ENCODE results near the gene HGFAC.

Gene HGFAC

DNA sequence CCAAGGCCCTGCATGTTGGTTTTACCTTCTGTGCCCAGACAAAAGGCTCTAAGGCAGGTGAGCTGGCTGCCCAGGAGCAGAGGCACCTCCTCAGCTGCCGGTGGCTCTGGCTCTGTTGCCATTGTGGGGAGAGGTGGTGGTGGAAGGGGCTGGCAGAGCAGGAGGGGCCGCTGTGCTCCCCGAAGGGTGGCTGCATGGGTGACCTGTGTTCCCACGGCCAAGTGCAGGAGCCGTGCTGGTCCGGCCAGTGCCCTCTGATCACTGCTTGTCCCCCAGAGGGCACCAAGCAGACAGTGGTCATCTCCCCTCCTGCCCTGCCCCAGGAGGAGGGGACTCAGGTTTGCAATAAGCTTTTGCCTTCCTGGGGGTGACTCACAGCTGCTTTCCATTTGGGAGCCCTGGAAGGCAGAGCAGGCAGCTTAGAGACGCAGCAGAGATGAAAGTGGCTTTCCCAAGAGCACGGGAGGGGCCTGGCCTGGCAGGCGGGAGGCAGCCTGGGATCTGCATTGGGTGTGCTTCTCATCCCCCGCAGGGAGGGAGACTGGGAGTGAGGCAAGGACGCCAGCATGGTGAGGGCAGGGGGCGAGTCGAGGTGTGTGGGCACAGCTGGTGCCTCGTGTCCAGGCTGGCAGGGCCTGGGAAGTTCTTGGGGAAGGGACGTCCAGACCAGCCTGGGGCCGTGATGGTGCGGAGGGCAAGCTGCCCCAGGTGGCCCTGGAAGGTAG is 50.1 kb downstream of the HGFAC start:
- TF ChIP-seq, protein P1, sequence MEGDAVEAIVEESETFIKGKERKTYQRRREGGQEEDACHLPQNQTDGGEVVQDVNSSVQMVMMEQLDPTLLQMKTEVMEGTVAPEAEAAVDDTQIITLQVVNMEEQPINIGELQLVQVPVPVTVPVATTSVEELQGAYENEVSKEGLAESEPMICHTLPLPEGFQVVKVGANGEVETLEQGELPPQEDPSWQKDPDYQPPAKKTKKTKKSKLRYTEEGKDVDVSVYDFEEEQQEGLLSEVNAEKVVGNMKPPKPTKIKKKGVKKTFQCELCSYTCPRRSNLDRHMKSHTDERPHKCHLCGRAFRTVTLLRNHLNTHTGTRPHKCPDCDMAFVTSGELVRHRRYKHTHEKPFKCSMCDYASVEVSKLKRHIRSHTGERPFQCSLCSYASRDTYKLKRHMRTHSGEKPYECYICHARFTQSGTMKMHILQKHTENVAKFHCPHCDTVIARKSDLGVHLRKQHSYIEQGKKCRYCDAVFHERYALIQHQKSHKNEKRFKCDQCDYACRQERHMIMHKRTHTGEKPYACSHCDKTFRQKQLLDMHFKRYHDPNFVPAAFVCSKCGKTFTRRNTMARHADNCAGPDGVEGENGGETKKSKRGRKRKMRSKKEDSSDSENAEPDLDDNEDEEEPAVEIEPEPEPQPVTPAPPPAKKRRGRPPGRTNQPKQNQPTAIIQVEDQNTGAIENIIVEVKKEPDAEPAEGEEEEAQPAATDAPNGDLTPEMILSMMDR (IDR thresholded peaks at IDR 0.05; ENCODE audit: insufficient read depth, low read depth, low read length, missing control alignments) = no peak
- peak; percentile 45 for DNase-seq (ENCODE audit: low read depth)
- no peak overlapping the region for H3K4me3 ChIP-seq (ENCODE audit: low read length)

DNA sequence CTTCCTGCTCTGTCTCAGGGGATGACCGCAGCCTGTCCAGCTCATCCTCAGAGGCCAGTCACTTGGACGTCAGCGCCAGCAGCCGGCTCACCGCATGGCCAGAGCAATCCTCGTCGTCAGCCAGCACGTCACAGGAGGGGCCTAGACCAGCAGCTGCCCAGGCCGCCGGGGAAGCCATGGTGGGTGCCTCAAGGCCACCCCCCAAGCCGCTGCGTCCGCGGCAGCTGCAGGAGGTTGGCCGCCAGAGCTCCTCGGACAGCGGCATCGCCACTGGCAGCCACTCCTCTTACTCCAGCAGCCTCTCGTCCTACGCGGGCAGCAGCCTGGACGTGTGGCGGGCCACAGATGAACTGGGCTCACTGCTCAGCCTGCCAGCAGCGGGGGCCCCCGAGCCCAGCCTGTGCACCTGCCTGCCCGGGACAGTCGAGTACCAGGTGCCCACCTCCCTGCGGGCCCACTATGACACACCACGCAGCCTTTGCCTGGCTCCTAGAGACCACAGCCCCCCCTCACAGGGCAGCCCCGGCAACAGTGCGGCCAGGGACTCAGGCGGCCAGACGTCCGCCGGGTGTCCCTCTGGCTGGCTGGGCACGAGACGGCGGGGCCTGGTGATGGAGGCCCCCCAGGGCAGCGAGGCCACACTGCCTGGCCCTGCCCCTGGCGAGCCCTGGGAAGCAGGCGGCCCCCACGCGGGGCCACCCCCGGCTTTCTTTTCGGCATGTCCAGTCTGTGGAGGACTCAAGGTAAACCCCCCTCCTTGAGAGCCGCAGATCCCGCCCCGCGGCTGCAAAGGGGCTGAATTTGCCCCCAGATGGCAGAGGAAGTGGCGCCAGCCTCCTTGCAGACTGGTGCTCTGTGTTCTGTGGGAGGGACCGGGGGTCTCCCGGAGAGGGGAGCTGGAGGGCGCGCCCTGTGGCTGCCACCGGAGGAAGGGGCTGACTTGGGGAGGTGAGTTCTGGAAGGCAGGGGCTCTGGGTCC is 51.3 kb downstream of the HGFAC start:
- no peak overlapping the region for H3K4me3 ChIP-seq (ENCODE audit: low read length)
- DNase-seq (ENCODE audit: low read depth) = no peak
- TF ChIP-seq, protein P1 (IDR thresholded peaks at IDR 0.05; ENCODE audit: insufficient read depth, low read depth, low read length, missing control alignments) = no peak

DNA sequence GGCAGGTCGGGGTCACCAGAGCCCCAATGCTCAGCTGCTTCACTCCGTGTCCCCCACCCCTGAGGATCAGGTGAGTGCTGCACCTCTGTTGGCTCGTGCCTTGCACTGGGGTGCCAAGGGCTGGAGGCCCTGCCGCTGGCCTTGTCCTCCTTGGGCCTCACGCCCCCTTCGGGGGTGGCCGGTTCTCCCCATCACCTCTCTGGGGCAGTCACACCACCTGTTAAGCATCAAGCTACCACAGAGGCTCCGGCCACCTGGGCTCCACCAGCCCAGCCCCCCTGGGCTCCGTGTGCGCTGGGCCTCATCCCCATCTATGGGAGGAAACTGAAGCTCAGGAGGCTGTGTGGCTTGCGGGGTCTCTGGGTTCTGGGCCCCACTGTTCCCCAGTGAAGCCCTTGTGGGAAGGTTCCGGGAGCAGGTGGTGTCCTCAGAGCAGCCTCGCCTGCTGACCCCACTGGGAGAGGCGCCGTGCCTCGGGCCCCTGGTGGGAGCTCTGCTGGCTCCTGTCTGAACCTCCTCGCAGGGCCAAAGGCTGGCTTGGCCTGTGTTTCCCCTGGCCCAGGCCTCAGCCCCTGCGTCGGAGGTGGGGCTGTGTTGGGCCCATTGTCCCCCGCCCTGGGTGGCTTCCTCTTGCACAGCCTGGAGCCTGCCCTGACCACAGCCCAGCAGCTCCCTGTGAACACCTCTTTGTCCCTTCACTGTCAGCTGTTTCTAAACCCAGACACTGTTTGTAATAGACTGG is 52.1 kb downstream of the HGFAC start:
- DNase-seq (ENCODE audit: low read depth) = no peak
- TF ChIP-seq, protein P1 (IDR thresholded peaks at IDR 0.05; ENCODE audit: insufficient read depth, low read depth, low read length, missing control alignments) = no peak
- no peak overlapping the region for H3K4me3 ChIP-seq (ENCODE audit: low read length)

DNA sequence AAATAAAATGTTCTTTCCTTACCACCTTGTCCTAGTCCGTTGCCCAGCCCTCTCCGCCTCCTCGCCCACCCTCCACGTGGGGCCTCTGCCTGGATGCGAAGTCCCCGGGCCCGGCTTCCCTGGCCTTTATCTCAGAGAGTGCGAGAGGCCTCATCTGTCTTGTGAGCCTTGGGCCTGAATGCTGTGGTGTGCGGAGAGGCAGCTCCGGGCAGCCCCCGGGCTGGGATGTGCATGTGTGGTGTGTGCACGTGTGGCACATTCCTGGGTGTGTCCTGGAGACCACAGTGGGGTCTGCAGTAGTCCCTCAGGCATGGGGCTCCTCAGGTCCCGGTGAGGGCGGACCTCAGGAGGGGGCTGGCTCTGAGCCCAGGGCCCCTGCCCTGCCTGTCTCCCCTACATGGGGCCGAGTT is 52.7 kb downstream of the HGFAC start:
- no peak overlapping the region for H3K4me3 ChIP-seq (ENCODE audit: low read length)
- DNase-seq (ENCODE audit: low read depth) = no peak
- TF ChIP-seq, protein P1 (IDR thresholded peaks at IDR 0.05; ENCODE audit: insufficient read depth, low read depth, low read length, missing control alignments) = no peak

DNA sequence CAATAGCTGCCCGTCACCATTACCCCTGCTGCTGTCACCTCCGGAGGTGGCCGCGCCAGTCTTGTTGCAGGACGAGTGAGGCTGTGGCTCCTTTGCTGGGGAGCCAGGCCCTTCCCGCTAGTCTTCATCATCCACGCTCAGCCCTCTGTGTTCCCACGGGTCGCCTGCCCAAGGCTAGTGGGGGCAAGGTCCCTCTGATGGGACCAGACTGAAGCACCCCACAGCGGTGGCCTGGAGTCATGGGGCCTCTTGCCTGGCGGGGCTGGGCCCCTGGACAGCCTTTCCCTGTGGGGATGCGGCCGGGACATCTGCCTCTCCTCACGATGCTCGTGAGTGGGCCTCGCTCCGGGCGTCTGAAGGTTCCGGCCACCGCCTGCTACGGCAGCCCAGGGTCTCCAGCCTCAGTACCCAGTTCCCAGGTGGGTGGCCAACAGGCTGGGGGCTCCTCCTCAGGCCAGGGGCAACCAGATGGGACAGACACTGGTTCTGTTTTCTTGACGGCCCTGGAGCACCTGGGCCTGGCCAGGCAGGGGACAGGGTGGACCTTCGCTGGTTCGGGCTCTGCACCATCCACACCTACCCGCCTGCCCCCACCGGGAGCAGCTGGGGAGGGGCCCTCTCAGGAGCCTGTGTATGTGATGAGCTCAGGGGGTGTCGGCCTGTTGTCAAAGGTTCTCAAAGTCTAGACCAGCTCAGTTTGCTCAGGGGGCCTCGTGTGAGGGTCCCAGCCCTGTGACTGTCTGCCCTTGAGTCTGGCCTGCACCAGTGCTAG is 53.6 kb downstream of the HGFAC start:
- H3K4me3 ChIP-seq (ENCODE audit: low read length) = no peak overlapping the region
- no peak for DNase-seq (ENCODE audit: low read depth)
- TF ChIP-seq, protein P1 (IDR thresholded peaks at IDR 0.05; ENCODE audit: insufficient read depth, low read depth, low read length, missing control alignments) = no peak

DNA sequence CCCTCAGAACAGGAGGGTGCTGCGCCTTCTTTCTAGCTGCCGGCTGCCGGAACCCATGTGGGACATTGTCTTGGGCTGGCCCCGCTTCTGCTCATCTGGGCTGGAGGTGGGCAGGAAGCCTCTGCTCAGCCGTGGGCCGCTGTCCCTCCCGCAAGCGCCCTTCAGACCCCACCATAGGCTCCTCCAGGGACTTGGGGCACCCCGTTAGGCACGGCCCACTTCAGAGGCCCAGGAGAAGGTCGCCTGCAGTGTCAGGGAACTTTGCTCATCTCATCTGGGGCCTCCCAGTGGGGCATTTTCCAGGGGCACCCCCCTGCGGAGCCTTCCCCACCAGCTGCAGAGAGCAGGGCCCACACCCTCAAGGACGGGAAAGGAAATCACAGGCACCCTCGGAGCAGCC is 54.3 kb downstream of the HGFAC start:
- TF ChIP-seq, protein P1 (IDR thresholded peaks at IDR 0.05; ENCODE audit: insufficient read depth, low read depth, low read length, missing control alignments) = no peak
- no peak overlapping the region for H3K4me3 ChIP-seq (ENCODE audit: low read length)
- no peak for DNase-seq (ENCODE audit: low read depth)

Data from epithelial cell of esophagus (primary cell).